IMR-90 (cell line): ENCODE measurements around the gene OGDHL.

Experiments
- CTCF ChIP-seq: conservative IDR thresholded peaks from 2 replicates; pipeline ENCODE4 v1.5.1; 2012; ENCODE audit warnings: mild to moderate bottlenecking, low read depth, low read length, improper control_type of control experiment
- POLR2A ChIP-seq: IDR thresholded peaks from 2 replicates; pipeline ENCODE4 v1.6.1; 2012; ENCODE audit warnings: mild to moderate bottlenecking, low read depth, low read length
- USF2 ChIP-seq: fragments of 150-350 bp; IDR thresholded peaks from 2 replicates; pipeline ENCODE4 v1.6.1; 2017; ENCODE audit warnings: mild to moderate bottlenecking, antibody characterized with exemption, low read length, low read depth

GRCh38 chr10:49803988-49804387 is 41.9 kb upstream of the OGDHL start:
- TF ChIP-seq CTCF (no peak), USF2 (no peak), POLR2A (no peak)
